ENCODE measurements around the gene OTOA.
A peak's percentile ranks its signal among the peaks of the same experiment; 100 is the strongest.

OTOA gene

GRCh38 chr16:21694609-21695008 is 30.8 kb downstream of the OTOA start:
- no peak for TF ChIP-seq CEBPB (IDR thresholded peaks at IDR 0.05)
- TF ChIP-seq REST (IDR thresholded peaks at IDR 0.05; ENCODE audit: low read depth), result no peak
- TF ChIP-seq TAF1 (IDR thresholded peaks at IDR 0.05; ENCODE audit: low read depth), result no peak
- TF ChIP-seq YY1 (IDR thresholded peaks at IDR 0.05; ENCODE audit: low read depth), result no peak
- TF ChIP-seq, protein P1, sequence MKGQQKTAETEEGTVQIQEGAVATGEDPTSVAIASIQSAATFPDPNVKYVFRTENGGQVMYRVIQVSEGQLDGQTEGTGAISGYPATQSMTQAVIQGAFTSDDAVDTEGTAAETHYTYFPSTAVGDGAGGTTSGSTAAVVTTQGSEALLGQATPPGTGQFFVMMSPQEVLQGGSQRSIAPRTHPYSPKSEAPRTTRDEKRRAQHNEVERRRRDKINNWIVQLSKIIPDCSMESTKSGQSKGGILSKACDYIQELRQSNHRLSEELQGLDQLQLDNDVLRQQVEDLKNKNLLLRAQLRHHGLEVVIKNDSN (IDR thresholded peaks at IDR 0.05), result no peak
- no peak for TF ChIP-seq EGR1 (IDR thresholded peaks at IDR 0.05)
- TF ChIP-seq RAD21 (IDR thresholded peaks at IDR 0.05; ENCODE audit: low read depth), result no peak
- TF ChIP-seq TCF12 (IDR thresholded peaks at IDR 0.05; ENCODE audit: low read depth), result no peak
- no peak for TF ChIP-seq NFIC (IDR thresholded peaks at IDR 0.05)
- no peak for TF ChIP-seq FOXM1 (IDR thresholded peaks at IDR 0.05; ENCODE audit: borderline replicate concordance, low read depth)
- TF ChIP-seq EP300 (IDR thresholded peaks at IDR 0.05; ENCODE audit: borderline replicate concordance), result no peak
- TF ChIP-seq MAX (IDR thresholded peaks at IDR 0.05), result no peak
- no peak for TF ChIP-seq CREB1 (IDR thresholded peaks at IDR 0.05; ENCODE audit: low read depth)
- TF ChIP-seq ZBTB7A (IDR thresholded peaks at IDR 0.05; ENCODE audit: low read depth), result no peak
- no peak for TF ChIP-seq TEAD4 (IDR thresholded peaks at IDR 0.05)

- TF ChIP-seq CREB1 (IDR thresholded peaks at IDR 0.05; ENCODE audit: low read depth) (no peak), REST (IDR thresholded peaks at IDR 0.05; ENCODE audit: low read depth) (no peak), CEBPB (IDR thresholded peaks at IDR 0.05) (0 out of 2 replicates have a peak, but pooled peaks have one; percentile 7), NFIC (IDR thresholded peaks at IDR 0.05) (no peak), TCF12 (IDR thresholded peaks at IDR 0.05; ENCODE audit: low read depth) (no peak), MAX (IDR thresholded peaks at IDR 0.05) (no peak), TEAD4 (IDR thresholded peaks at IDR 0.05) (no peak), FOXM1 (IDR thresholded peaks at IDR 0.05; ENCODE audit: borderline replicate concordance, low read depth) (no peak), YY1 (IDR thresholded peaks at IDR 0.05; ENCODE audit: low read depth) (no peak)
Observed at GRCh38 chr16:21697032-21697431, 33.3 kb downstream of the OTOA start.

GRCh38 chr16:21698169-21699032 is 34.6 kb downstream of the OTOA start:
- no peak for TF ChIP-seq MAX (IDR thresholded peaks at IDR 0.05)
- TF ChIP-seq NFIC (IDR thresholded peaks at IDR 0.05), result no peak
- no peak for TF ChIP-seq CEBPB (IDR thresholded peaks at IDR 0.05)
- TF ChIP-seq TEAD4 (IDR thresholded peaks at IDR 0.05), result no peak
- TF ChIP-seq TAF1 (IDR thresholded peaks at IDR 0.05; ENCODE audit: low read depth), result no peak

- TF ChIP-seq ZBTB7A (IDR thresholded peaks at IDR 0.05; ENCODE audit: low read depth) (no peak), RAD21 (IDR thresholded peaks at IDR 0.05; ENCODE audit: low read depth) (no peak), TAF1 (IDR thresholded peaks at IDR 0.05; ENCODE audit: low read depth) (no peak), EGR1 (IDR thresholded peaks at IDR 0.05) (no peak), YY1 (IDR thresholded peaks at IDR 0.05; ENCODE audit: low read depth) (no peak), MAX (IDR thresholded peaks at IDR 0.05) (no peak), REST (IDR thresholded peaks at IDR 0.05; ENCODE audit: low read depth) (no peak), TEAD4 (IDR thresholded peaks at IDR 0.05) (no peak), CEBPB (IDR thresholded peaks at IDR 0.05) (no peak), NFIC (IDR thresholded peaks at IDR 0.05) (no peak), EP300 (IDR thresholded peaks at IDR 0.05; ENCODE audit: borderline replicate concordance) (no peak), TCF12 (IDR thresholded peaks at IDR 0.05; ENCODE audit: low read depth) (no peak), CREB1 (IDR thresholded peaks at IDR 0.05; ENCODE audit: low read depth) (no peak), FOXM1 (IDR thresholded peaks at IDR 0.05; ENCODE audit: borderline replicate concordance, low read depth) (no peak)
- TF ChIP-seq, protein P1 (IDR thresholded peaks at IDR 0.05), result no peak
Observed at GRCh38 chr16:21701271-21701670, 37.5 kb downstream of the OTOA start.

Data from Ishikawa (cell line).